ENCODE results near the gene MVB12B.

GRCh38 chr9:126532019-126532462 lies 205.4 kb downstream of the MVB12B start:
- TF ChIP-seq CTCF (IDR thresholded peaks at IDR 0.05 in 8 of 11, conservative IDR thresholded peaks at IDR 0.05 in 3 of 11) (no peak), POLR2A (IDR thresholded peaks at IDR 0.05) (no peak)
